Breast epithelium (tissue), 3 donors: ENCODE measurements around the gene SKAP2.

Experiments used
- POLR2AphosphoS5 ChIP-seq, 3 donors: sonication (generic); formaldehyde crosslinking; IDR thresholded peaks; one replicate each; pipeline ENCODE4 v1.6.1; 2017; ENCODE audit warnings: antibody characterized with exemption in 3 of 3
- TF ChIP-seq, protein P1 (sequence below), 3 donors: fragments of 450-650 bp; IDR thresholded peaks; one replicate each; pipeline ENCODE4 v1.5.1; 2016 to 2017; ENCODE audit warnings: antibody characterized with exemption in 3 of 3, mild to moderate bottlenecking in 3 of 3, moderate library complexity in 3 of 3

DNA sequence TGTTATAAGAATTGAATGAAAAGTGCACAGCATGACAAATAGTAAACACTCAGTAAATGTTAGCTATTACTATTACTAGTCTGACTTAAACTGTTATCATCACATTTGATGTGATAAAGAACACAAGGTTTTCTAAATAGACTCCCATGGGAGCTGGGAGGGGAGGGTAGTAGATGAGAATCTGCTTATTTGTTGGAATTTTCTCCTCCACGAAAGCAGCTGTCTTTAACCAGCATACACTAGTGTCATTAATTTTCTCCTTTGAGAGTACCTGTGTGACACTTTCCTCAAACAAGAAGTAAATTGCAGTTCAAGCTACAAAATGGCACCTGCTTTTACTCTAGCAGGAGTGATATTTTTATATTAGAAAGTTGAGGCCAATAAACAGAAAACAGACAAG is 200.1 kb downstream of the SKAP2 start:
- TF ChIP-seq, protein P1, sequence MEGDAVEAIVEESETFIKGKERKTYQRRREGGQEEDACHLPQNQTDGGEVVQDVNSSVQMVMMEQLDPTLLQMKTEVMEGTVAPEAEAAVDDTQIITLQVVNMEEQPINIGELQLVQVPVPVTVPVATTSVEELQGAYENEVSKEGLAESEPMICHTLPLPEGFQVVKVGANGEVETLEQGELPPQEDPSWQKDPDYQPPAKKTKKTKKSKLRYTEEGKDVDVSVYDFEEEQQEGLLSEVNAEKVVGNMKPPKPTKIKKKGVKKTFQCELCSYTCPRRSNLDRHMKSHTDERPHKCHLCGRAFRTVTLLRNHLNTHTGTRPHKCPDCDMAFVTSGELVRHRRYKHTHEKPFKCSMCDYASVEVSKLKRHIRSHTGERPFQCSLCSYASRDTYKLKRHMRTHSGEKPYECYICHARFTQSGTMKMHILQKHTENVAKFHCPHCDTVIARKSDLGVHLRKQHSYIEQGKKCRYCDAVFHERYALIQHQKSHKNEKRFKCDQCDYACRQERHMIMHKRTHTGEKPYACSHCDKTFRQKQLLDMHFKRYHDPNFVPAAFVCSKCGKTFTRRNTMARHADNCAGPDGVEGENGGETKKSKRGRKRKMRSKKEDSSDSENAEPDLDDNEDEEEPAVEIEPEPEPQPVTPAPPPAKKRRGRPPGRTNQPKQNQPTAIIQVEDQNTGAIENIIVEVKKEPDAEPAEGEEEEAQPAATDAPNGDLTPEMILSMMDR (IDR thresholded peaks at IDR 0.05): no peak
- TF ChIP-seq POLR2AphosphoS5 (IDR thresholded peaks at IDR 0.05): no peak
